AG10803 (cell line): ENCODE measurements around the gene TP73.
A peak's percentile ranks its signal among the peaks of the same experiment; 100 is the strongest.

Source experiments
- DNase-seq: peaks from one replicate; pipeline ENCODE4 v3.0.0; 2010; ENCODE audit warnings: low read depth
- H3K4me3 ChIP-seq: 2 replicates; pipeline ENCODE4 v1.5.1; 2011; ENCODE audit warnings: mild to moderate bottlenecking, low read length, control low read depth
- TF ChIP-seq, protein P1 (sequence below): conservative IDR thresholded peaks from 2 replicates; pipeline ENCODE4 v1.5.1; 2011; ENCODE audit warnings: mild to moderate bottlenecking, low read length, control low read depth, inconsistent platforms

The TP73 gene

DNA sequence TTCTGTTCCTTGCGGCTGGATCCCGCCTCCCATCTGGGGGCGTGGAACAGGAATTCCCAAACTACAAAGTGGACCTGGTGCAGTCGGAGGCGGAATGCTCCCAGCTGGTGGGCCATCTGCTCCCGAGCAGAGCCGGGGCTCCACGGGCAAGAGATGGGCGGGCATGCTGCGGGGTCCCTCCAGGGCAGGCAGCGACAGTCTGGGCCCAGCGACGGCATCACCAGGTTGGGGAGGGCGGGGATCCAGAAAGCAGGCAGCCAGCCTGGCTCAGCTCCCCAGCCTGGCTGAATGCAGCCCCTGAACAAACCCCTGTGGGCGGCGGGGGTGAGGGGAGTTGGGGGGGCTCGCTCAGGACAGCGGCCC, 44.6 kb upstream of the TP73 start:
- TF ChIP-seq, protein P1, sequence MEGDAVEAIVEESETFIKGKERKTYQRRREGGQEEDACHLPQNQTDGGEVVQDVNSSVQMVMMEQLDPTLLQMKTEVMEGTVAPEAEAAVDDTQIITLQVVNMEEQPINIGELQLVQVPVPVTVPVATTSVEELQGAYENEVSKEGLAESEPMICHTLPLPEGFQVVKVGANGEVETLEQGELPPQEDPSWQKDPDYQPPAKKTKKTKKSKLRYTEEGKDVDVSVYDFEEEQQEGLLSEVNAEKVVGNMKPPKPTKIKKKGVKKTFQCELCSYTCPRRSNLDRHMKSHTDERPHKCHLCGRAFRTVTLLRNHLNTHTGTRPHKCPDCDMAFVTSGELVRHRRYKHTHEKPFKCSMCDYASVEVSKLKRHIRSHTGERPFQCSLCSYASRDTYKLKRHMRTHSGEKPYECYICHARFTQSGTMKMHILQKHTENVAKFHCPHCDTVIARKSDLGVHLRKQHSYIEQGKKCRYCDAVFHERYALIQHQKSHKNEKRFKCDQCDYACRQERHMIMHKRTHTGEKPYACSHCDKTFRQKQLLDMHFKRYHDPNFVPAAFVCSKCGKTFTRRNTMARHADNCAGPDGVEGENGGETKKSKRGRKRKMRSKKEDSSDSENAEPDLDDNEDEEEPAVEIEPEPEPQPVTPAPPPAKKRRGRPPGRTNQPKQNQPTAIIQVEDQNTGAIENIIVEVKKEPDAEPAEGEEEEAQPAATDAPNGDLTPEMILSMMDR, result no peak
- no peak overlapping the region for H3K4me3 ChIP-seq
- no peak for DNase-seq

DNA sequence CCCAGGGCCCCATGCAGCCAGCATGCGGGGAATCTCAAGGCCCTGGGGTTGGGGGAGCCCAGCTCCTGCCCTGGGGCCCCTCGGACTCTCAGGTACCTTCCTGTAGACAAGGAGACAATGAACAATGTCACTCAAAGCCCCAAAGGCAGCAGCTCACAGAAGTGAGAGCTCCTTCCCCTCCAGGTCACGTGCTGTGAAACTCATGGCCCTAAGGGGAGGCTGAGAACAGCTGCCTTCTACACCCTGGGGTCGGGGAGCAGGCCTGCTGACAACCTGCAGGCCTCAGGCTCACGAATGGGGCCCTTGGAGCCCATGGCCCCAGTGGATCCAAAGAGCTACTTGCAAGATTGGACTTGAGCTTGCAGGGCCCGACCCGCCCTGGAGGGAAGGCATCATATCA, 44.2 kb upstream of the TP73 start:
- DNase-seq, result no peak
- TF ChIP-seq, protein P1, result no peak

DNA sequence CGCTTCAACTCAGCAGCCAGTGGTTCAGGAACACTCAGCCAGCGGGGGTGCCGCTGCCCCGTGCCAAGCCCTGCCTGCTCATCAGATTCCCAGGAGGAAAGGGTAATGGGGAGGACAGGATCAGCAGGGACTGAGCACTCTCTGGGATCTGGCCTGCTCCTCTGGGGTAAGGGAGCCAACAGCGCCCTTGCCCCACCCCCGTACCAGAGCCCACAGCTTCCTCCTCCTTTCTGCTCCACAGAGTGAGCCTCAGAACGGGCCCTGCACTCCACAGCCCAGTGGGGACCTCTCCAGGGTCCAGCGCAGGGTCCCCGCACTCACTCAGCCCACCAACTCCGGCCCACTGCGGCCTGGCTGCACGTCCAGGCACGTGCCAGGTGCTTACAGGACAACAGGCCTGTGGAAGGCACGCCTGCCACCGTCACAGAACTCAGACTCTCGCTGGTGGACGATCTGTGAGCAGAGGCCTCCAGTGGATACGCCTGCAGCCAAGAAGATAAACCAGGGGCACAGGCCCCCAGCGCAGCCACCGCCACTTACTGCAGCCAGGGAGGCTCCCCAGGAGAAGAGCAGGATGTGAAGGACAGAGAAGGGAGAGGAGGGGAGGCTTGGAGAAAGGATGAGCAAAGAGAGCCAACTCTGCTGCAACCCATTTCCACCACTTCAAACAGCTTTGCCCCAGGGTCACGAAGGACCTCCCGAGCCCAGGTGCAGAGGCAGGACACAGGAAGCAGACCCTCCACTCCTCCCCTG, 43.1 kb upstream of the TP73 start:
- no peak for DNase-seq
- no peak overlapping the region for H3K4me3 ChIP-seq
- TF ChIP-seq, protein P1, result no peak

More for the DNA sequence above, 44.2 kb upstream of the TP73 start:
- H3K4me3 ChIP-seq, result no peak overlapping the region

DNA sequence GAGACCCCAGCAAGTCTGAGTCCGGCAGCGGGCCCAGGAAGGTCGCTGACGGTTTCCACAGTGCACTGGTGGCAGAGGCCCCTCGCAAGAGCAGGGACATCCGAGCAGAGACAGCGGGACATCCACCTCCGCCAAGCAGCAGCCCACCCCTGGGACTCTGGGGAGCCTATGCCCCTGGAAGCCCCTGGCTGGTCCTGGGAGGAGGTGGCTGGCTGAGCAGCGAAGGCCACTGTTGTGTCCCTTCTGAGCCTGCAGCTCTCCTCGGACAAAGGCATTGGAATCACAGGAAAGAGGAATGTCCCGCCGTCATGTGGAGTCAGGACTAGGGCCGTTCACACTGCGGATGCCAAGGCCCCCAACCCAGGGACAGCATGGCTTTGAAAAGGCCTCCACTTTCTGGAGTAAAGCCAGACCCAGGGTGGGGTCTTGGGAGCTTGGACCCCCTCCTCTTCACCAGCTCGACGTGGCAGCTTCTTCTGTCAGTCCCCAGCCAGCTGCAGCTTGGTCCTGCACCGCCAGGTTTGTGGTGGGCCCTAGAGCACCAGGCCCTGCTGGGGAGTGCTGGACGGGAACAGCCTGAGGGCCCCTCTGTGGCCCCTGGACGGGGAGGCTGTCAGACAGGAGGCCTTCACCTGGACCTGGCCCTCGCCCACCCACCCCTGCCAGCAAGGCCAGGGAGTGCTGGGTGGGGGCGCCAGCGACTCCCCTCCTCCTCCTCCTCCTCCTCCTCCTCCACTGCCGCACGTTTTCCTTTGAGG, 42.4 kb upstream of the TP73 start:
- no peak for DNase-seq
- TF ChIP-seq, protein P1, result no peak
- no peak overlapping the region for H3K4me3 ChIP-seq

DNA sequence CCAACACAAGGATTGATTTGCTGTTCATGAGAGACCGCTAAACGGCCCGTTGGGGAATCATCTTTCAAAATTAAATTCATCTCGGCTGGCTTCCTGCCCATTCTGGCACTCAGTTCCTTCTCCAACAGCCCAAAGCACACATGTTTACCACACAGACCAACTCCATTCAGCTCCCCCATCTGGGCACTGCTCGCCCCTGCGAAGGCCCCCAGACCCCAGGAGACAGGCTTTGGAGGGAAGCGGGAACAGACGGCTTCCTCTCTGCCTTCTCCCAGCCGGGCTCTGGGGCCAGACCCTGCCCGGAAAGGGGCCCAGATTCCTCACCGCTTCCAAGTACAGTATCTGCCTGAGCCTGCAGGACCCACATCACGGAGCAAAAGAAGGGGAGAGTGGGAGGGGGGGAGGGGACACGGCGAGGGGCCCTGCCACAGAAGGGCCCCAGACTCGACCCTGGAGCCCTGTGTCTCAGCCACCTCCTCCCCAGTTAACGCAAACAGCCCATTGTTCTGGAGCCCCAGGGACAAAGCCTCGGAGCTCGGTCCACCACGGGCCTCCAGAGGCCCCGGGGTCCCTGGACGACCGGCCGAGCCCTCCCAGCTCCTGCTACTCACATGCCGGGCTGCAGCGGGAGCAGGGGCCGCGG, 41.7 kb upstream of the TP73 start:
- TF ChIP-seq, protein P1, result no peak
- peak; percentile 46 for DNase-seq
- H3K4me3 ChIP-seq, result no peak overlapping the region

GRCh38 chr1:3611170-3612019, 40.9 kb upstream of the TP73 start, which contains the start of gene MEGF6:
TSS of gene MEGF6 (minus strand) at chr1:3611508. CDS start at chr1:3611268, 240 bp downstream.
- H3K4me3 ChIP-seq, result no peak within 1 kb of the TSS
- no peak for DNase-seq
- TF ChIP-seq, protein P1, result no peak
